GM12878 (cell line): ENCODE results near the gene LENG1. TPM values are rescaled to one million over a fixed set of nuclear protein-coding genes. Genes with fewer than 3 reads are reported as not detected.

Source experiments
- ATAC-seq: fragments of 200-7000 bp; cut with Tn5 transposase; 3 replicates; pipeline ENCODE4 v1.9.1; 2020; ENCODE audit warnings: mild to moderate bottlenecking, moderate library complexity
- BruUV-seq: library from RNA; stranded (reverse); fragments of 400-500 nt; replicated peaks from 2 replicates; lab custom pipeline; 2021; lab: Mats Ljungman, UMichigan
- CTCF ChIA-PET: fragments of 300-600 bp; sonication (Branson Sonifier 250); formaldehyde crosslinking; extraction: SDS; loops from one replicate; lab custom pipeline; 2021; ENCODE audit warnings: inconsistent platforms; lab: Yijun Ruan, JAX
- POLR2A ChIA-PET: fragments of 350-600 bp; formaldehyde crosslinking; extraction: SDS; loops from one replicate; lab custom pipeline; 2021; ENCODE audit warnings: inconsistent platforms; lab: Charles Lee
- RAD21 ChIA-PET: fragments of 300-600 bp; sonication (Branson Sonifier 250); formaldehyde crosslinking; loops from one replicate; lab custom pipeline; 2023; ENCODE audit warnings: antibody characterized with exemption; ENCODE audit not compliant: unreplicated experiment; lab: Charles Lee
- SMC1A ChIA-PET: fragments of 300-600 bp; sonication (Branson Sonifier 250); formaldehyde crosslinking; loops from one replicate; lab custom pipeline; 2023; ENCODE audit not compliant: unreplicated experiment, uncharacterized antibody; lab: Charles Lee
- DNase-seq: peaks from one replicate; pipeline ENCODE4 v3.0.0-alpha.2; 2011; ENCODE audit warnings: low read depth, low spot score
- FAIRE-seq: peaks from 3 replicates; lab custom pipeline; 2011; peaks lifted over from hg19 to GRCh38; lab: Jason Lieb, UNC
- H2AFZ ChIP-seq: 2 replicates; pipeline ENCODE4 v1.6.0; 2011; ENCODE audit warnings: low read depth, low read length, control low read depth; ENCODE audit not compliant: control insufficient read depth
- H3K27ac ChIP-seq: 2 replicates; pipeline ENCODE4 v1.5.1; 2011; ENCODE audit warnings: control low read depth; ENCODE audit not compliant: control insufficient read depth, insufficient read depth
- H3K27me3 ChIP-seq, 2 experiments: replicated peaks in 1 of 2; 2 replicates each; pipeline versions ENCODE4 v1.6.0 to v1.6.1; 2011; ENCODE audit warnings: low read length in 1 of 2; ENCODE audit not compliant: control insufficient read depth in 2 of 2, insufficient read depth in 2 of 2
- H3K36me3 ChIP-seq, 2 experiments: 2 replicates each; pipeline ENCODE4 v1.5.1; 2011; ENCODE audit warnings: low read length in 1 of 2; ENCODE audit not compliant: control insufficient read depth in 2 of 2, insufficient read depth in 2 of 2
- H3K4me1 ChIP-seq: 2 replicates; pipeline ENCODE4 v1.6.1; 2011; ENCODE audit warnings: mild to moderate bottlenecking, low read length, moderate library complexity, mixed read lengths; ENCODE audit not compliant: control insufficient read depth, insufficient read depth
- H3K4me2 ChIP-seq: 2 replicates; pipeline ENCODE4 v1.6.0; 2011; ENCODE audit warnings: control low read depth; ENCODE audit not compliant: control insufficient read depth, insufficient read depth
- H3K4me3 ChIP-seq: fragments of 200-600 bp; sonication (generic); 2 replicates; pipeline ENCODE4 v1.5.1; 2016
- H3K79me2 ChIP-seq: 2 replicates; pipeline ENCODE4 v1.6.0; 2011; ENCODE audit warnings: low read length; ENCODE audit not compliant: control insufficient read depth, insufficient read depth
- H3K9ac ChIP-seq: 2 replicates; pipeline ENCODE4 v1.8.0; 2011; ENCODE audit warnings: low read length, control low read depth, mixed read lengths; ENCODE audit not compliant: control insufficient read depth, insufficient read depth
- H3K9me3 ChIP-seq: replicated peaks from 3 replicates; pipeline ENCODE4 v1.5.1; 2011; ENCODE audit warnings: mild to moderate bottlenecking, low read length; ENCODE audit not compliant: control insufficient read depth, insufficient read depth
- H4K20me1 ChIP-seq: 2 replicates; pipeline ENCODE4 v1.6.0; 2011; ENCODE audit not compliant: control insufficient read depth, insufficient read depth
- GABPA ChIP-seq: IDR thresholded peaks from 2 replicates; pipeline ENCODE4 v1.6.1; 2014; ENCODE audit warnings: antibody characterized with exemption, low read depth, mild to moderate bottlenecking, inconsistent platforms
- IKZF1 ChIP-seq: fragments of 450-650 bp; conservative IDR thresholded peaks from 2 replicates; pipeline ENCODE4 v1.6.1; 2017; ENCODE audit warnings: antibody characterized with exemption, mild to moderate bottlenecking
- POLR2A ChIP-seq: IDR thresholded peaks from 2 replicates; pipeline ENCODE4 v1.6.1; 2011; ENCODE audit warnings: low read depth, mild to moderate bottlenecking, low read length
- RBBP5 ChIP-seq: fragments of 200-600 bp; sonication (generic); conservative IDR thresholded peaks from 2 replicates; pipeline ENCODE4 v1.6.1; 2016
- WGBS: methylation state at CpG from one replicate; pipeline ENCODE4 v1.1.6; 2016; ENCODE audit warnings: low lambda C conversion rate; ENCODE audit not compliant: insufficient replicate concordance, insufficient coverage; ENCODE audit errors: missing lambda C conversion rate; 5-methylcytosine and 5-hydroxymethylcytosine counted together
- in situ Hi-C: fragments of 300-500 bp; cut with MboI; formaldehyde crosslinking; loops from 9 replicates; pipeline ENCODE4 v1.14.3; 2018; ENCODE audit warnings: mixed read lengths
- intact Hi-C: fragments of 100-400 bp; cut with micrococcal nuclease; formaldehyde crosslinking; loops from one replicate; pipeline ENCODE4 v1.14.2; 2022; ENCODE audit not compliant: unreplicated experiment
- polyA plus RNA-seq, 11 experiments: library from polyadenylated mRNA; depleted of rRNA in 4 of 11; unstranded in 6 of 11; stranded (reverse) in 5 of 11; fragments of >200 nt; fragmentation: Nextera tagmentation in 4 of 11; fragmentation: Illumina TruSeq in 1 of 11; extraction: Ambion mirVana in 4 of 11; extraction: Trizol in 1 of 11; gene quantifications; 1 replicate in 1 of 11; 2 replicates in 10 of 11; pipeline versions ENCODE4 v1.2.1 to v1.2.3, GENCODE V29; 2011 to 2016; ENCODE audit warnings: inconsistent platforms in 2 of 11, missing spikeins in 2 of 11, low read depth in 1 of 11
- total RNA-seq, 4 experiments: library from RNA; depleted of rRNA in 3 of 4; stranded (reverse); fragments of >200 nt in 3 of 4; fragmentation: Illumina TruSeq in 1 of 4; extraction: Trizol in 1 of 4; gene quantifications; 2 replicates each; pipeline versions ENCODE4 v1.2.1 to v1.2.3, GENCODE V29; 2013 to 2021
- TF ChIP-seq, protein P1 (sequence below): fragments of 450-650 bp; IDR thresholded peaks from 2 replicates; pipeline ENCODE4 v1.6.1; 2017; ENCODE audit warnings: mild to moderate bottlenecking, moderate library complexity

The LENG1 gene
- total and polyA plus RNA-seq, 10 of the 15 experiments (the other 5 are each of a cell fraction or from before 2014, with no cell fraction given): 0.21 to 10.8 (median 5.8) TPM

DNA sequence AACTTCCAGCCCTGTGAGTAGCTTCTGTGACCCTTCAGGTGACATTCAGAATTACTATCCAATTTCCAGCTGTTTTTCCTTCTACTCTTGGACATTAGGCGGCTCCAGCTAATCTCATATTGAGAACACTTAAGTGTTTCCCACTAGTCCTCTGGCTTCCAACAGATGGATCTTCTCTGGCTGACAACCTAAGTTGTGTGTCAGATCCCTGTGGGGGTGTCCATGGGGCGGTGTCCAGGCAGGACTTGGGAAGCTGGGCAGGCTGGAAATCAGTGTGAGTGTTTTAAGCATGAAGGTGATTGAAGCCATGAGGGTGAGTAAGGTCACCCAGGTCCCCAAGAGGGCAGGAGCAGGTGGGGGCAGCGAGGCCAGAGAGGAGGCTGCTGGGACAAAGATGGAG is 11.8 kb downstream of the LENG1 start:
- in situ Hi-C loops: loop anchor here (25.0 kb wide), 1 partner anchor 1515 kb away; the partner anchor contains the start of gene U2AF2
- POLR2A ChIA-PET: interaction anchor here (2.0 kb wide), 1 partner anchor 11 kb away, joined by 6 read pairs; the partner anchor contains the start of gene LENG1
- H4K20me1 ChIP-seq: no peaks in the 10 kb centered on the region

More for the DNA sequence above, 11.8 kb downstream of the LENG1 start:
- Histone ChIP-seq H2AFZ (no peak overlapping the region), H3K9me3 (no peaks in the 10 kb centered on the region), H3K4me1 (no peaks in the 10 kb centered on the region), H3K79me2 (no peaks in the 10 kb centered on the region), H3K4me3 (no peak overlapping the region), H3K27ac (no peak overlapping the region), H3K27me3 (no peaks in the 10 kb centered on the region), H3K9ac (no peak overlapping the region), H3K4me2 (no peak overlapping the region), H3K36me3 (peaks cover 40 to 45% of the 10 kb centered on the region in 2 experiments; a peak in 3 of 4 replicates)
- DNase-seq (no peak), FAIRE-seq (no peak), ATAC-seq (no peak)
- RAD21 ChIA-PET: no interaction called here
- CTCF ChIA-PET: no interaction called here
- WGBS: 98% methylated on average over 3 of the region's 3 CpGs
- TF ChIP-seq IKZF1 (no peak), GABPA (no peak), POLR2A (0 out of 2 replicates have a peak, but pooled peaks have one; percentile 7), RBBP5 (no peak)
- TF ChIP-seq, protein P1, sequence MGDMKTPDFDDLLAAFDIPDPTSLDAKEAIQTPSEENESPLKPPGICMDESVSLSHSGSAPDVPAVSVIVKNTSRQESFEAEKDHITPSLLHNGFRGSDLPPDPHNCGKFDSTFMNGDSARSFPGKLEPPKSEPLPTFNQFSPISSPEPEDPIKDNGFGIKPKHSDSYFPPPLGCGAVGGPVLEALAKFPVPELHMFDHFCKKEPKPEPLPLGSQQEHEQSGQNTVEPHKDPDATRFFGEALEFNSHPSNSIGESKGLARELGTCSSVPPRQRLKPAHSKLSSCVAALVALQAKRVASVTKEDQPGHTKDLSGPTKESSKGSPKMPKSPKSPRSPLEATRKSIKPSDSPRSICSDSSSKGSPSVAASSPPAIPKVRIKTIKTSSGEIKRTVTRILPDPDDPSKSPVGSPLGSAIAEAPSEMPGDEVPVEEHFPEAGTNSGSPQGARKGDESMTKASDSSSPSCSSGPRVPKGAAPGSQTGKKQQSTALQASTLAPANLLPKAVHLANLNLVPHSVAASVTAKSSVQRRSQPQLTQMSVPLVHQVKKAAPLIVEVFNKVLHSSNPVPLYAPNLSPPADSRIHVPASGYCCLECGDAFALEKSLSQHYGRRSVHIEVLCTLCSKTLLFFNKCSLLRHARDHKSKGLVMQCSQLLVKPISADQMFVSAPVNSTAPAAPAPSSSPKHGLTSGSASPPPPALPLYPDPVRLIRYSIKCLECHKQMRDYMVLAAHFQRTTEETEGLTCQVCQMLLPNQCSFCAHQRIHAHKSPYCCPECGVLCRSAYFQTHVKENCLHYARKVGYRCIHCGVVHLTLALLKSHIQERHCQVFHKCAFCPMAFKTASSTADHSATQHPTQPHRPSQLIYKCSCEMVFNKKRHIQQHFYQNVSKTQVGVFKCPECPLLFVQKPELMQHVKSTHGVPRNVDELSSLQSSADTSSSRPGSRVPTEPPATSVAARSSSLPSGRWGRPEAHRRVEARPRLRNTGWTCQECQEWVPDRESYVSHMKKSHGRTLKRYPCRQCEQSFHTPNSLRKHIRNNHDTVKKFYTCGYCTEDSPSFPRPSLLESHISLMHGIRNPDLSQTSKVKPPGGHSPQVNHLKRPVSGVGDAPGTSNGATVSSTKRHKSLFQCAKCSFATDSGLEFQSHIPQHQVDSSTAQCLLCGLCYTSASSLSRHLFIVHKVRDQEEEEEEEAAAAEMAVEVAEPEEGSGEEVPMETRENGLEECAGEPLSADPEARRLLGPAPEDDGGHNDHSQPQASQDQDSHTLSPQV: no peak
- no TSS peak for BruUV-seq
- intact Hi-C loops: no loop called here
- SMC1A ChIA-PET: interaction anchor here (0.6 kb wide), 1 partner anchor 1979 kb away, joined by 3 read pairs; no protein-coding TSS in a partner anchor
